Activated naive CD8-positive, alpha-beta T cell treated with anti-CD3 and anti-CD28 coated beads, Interleukin-2, amount 10 ng/mL, durations not matched to agents 7 days and 5 days (primary cell): Measurements from ENCODE around the gene LRP6. TPM values are rescaled to one million over a fixed set of nuclear protein-coding genes. Genes with fewer than 3 reads are reported as not detected.

ENCODE experiments used
- ATAC-seq: fragments of 150-1000 bp; cut with Tn5 transposase; one replicate; pipeline ENCODE4 v1.10.0; 2021; ENCODE audit warnings: low read depth, moderate library complexity
- POLR2A ChIA-PET: fragments of 350-600 bp; sonication (Branson Sonifier 250); formaldehyde crosslinking; loops from one replicate; lab custom pipeline; 2021; ENCODE audit warnings: antibody characterized with exemption; lab: Charles Lee
- DNase-seq: peaks from one replicate; pipeline ENCODE4 v3.0.0; 2021
- H3K27ac Mint-ChIP-seq: one replicate; pipeline ENCODE4 v1.8.0; 2022; ENCODE audit warnings: mild to moderate bottlenecking, mixed read lengths
- H3K27me3 Mint-ChIP-seq: one replicate; pipeline ENCODE4 v1.8.0; 2022; ENCODE audit warnings: mild to moderate bottlenecking, moderate library complexity, mixed read lengths
- H3K36me3 Mint-ChIP-seq: one replicate; pipeline ENCODE4 v1.8.0; 2021; ENCODE audit warnings: mild to moderate bottlenecking, mixed read lengths
- H3K4me1 Mint-ChIP-seq: one replicate; pipeline ENCODE4 v1.8.0; 2021; ENCODE audit warnings: mixed read lengths
- H3K4me3 Mint-ChIP-seq: one replicate; pipeline ENCODE4 v1.8.0; 2022; ENCODE audit warnings: mild to moderate bottlenecking, moderate library complexity, mixed read lengths
- H3K9me3 Mint-ChIP-seq: one replicate; pipeline ENCODE4 v1.8.0; 2021; ENCODE audit warnings: mixed read lengths
- total RNA-seq, 2 experiments: library from RNA; stranded (reverse); gene quantifications; one replicate each; pipeline ENCODE4 v1.2.3, GENCODE V29; 2021

Gene LRP6
- total RNA-seq, 2 experiments from 2014 or later = 0.48 to 1.1 TPM

DNA sequence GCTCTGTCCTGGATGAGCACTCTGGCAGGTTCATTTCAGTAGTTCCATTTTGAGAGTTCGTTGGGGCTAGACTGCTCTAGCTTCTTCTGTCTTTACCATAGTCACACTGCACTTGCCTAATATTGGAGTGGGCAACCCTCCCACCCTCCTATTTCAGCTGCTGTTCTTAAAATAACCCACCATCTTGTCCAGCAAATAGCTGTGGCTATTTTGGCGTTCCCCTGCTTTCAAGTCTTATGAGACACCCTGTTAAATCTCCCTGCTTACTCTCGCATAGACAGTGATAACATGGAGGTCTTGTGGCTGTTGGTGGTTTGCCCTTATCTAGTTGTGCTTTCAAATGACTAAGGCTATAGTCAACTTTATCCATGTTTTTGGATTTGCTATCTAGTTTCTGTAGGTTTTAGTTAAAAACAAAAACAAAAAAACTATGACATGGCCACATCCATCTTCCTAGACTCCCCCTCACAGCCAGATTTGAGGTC, 65.5 kb downstream of the LRP6 start:
- ATAC-seq (no peak), DNase-seq (no peak)
- Mint-ChIP-seq H3K4me1 (no peaks in the 10 kb centered on the region), H3K4me3 (no peak overlapping the region), H3K36me3 (peaks cover 5% of the 10 kb centered on the region), H3K27ac (no peak overlapping the region), H3K27me3 (peaks cover 59% of the 10 kb centered on the region), H3K9me3 (peaks cover 13% of the 10 kb centered on the region)
- POLR2A ChIA-PET = no interaction called here

DNA sequence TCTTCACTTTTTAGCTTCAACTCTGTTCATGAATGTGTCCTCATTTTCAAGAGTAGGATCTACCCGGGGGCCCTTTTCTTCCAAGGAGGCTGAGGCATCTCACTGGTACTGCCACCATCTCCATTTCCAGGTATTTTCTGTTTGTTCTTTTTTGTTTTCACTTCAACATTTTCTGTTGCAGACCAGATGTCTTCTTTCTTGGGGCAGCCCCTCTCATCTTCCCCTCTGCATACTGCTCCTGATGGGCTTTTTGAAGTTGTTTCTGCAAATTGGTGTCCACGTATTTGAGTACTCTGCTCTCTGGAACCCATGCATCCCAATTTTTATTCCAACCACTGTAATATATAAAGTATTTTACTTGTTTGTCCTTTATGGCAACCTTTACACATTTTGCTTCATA, 66.5 kb downstream of the LRP6 start:
- Mint-ChIP-seq H3K27me3 (peaks cover 63% of the 10 kb centered on the region), H3K27ac (no peak overlapping the region), H3K9me3 (peaks cover 14% of the 10 kb centered on the region), H3K4me3 (no peak overlapping the region), H3K36me3 (peaks cover 5% of the 10 kb centered on the region), H3K4me1 (no peaks in the 10 kb centered on the region)
- POLR2A ChIA-PET = no interaction called here
- ATAC-seq (no peak), DNase-seq (no peak)

GRCh38 chr12:12198124-12198523, 68.7 kb downstream of the LRP6 start:
- no peak overlapping the region for H3K4me3 Mint-ChIP-seq
- peaks cover 14% of the 10 kb centered on the region for H3K9me3 Mint-ChIP-seq
- ATAC-seq (no peak), DNase-seq (no peak)
- no peak overlapping the region for H3K27ac Mint-ChIP-seq
- POLR2A ChIA-PET = no interaction called here
- H3K36me3 Mint-ChIP-seq = peaks cover 5% of the 10 kb centered on the region
- H3K27me3 Mint-ChIP-seq = peaks cover 63% of the 10 kb centered on the region
- no peaks in the 10 kb centered on the region for H3K4me1 Mint-ChIP-seq

DNA sequence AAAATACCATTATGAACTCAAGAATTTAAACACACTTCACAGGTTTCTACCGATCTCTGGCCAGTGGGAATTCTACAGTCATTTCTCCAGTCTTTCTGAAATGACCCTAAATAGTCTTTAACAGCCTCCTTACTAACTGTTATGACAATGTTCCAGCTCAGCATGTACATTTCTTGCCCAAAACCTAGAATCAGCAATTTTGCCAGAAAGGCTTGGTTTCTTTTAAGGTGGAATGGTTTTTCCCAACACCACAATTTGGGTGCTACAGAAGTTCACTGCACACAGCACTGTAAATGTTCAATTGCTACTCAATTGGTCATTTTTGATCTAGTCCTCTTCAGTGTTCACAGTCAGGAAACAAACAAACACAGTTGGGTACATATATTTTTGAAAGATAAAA, 69.7 kb downstream of the LRP6 start:
- POLR2A ChIA-PET = no interaction called here
- Mint-ChIP-seq H3K27ac (no peak overlapping the region), H3K27me3 (peaks cover 65% of the 10 kb centered on the region), H3K4me1 (no peaks in the 10 kb centered on the region), H3K9me3 (peaks cover 14% of the 10 kb centered on the region), H3K4me3 (no peak overlapping the region), H3K36me3 (peaks cover 5% of the 10 kb centered on the region)
- no peak for ATAC-seq
- no peak for DNase-seq

DNA sequence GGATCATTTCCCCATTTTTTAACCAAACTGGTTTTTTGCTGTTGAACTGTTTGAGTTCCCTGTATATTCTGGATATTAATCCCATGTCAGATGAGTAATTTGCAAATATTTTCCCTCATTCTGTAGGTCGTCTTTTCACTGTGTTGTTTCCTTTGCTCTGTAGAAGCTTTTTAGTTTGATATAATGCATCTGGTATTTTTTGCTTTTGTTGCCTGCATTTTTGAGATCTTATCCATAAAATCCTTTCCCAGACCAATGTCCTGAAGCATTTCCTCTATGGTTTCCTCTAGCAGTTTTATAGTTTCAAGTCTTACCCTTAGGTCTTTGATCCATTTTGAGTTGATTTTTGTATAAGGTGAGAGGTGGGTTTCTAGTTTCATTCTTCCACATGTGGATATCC, 71.3 kb downstream of the LRP6 start:
- no peak overlapping the region for H3K4me3 Mint-ChIP-seq
- POLR2A ChIA-PET = no interaction called here
- ATAC-seq (no peak), DNase-seq (no peak)
- H3K36me3 Mint-ChIP-seq = peaks cover 4% of the 10 kb centered on the region
- H3K9me3 Mint-ChIP-seq = peaks cover 14% of the 10 kb centered on the region
- H3K27ac Mint-ChIP-seq = no peak overlapping the region
- H3K4me1 Mint-ChIP-seq = no peaks in the 10 kb centered on the region
- peaks cover 62% of the 10 kb centered on the region for H3K27me3 Mint-ChIP-seq

- peaks cover 4% of the 10 kb centered on the region for H3K36me3 Mint-ChIP-seq
- H3K4me1 Mint-ChIP-seq = no peaks in the 10 kb centered on the region
- no peak overlapping the region for H3K4me3 Mint-ChIP-seq
- DNase-seq = no peak
- no peak for ATAC-seq
- POLR2A ChIA-PET = no interaction called here
- no peak overlapping the region for H3K27ac Mint-ChIP-seq
- peaks cover 14% of the 10 kb centered on the region for H3K9me3 Mint-ChIP-seq
- peaks cover 62% of the 10 kb centered on the region for H3K27me3 Mint-ChIP-seq
These were observed 71.8 kb downstream of the LRP6 start for GRCh38 chr12:12195081-12195480.

DNA sequence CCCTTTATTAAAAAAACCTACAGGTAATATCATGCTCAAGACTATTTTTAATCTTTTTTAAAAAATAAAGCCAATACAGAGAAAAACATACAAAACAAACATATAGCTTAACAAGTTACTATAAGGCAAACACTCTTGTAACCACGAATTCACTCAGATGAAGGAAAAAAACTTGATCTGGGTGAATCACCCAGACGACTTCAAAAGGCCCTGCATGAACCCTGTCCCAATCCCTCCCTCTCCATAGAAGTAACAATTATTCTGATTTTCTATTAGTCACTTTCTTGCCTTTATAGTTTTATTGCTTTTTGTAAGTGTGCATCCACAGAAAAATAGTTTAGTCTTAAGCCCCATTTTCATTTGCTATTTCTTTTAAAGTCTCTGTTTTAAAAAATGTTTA, 72.6 kb downstream of the LRP6 start:
- peaks cover 4% of the 10 kb centered on the region for H3K36me3 Mint-ChIP-seq
- DNase-seq (no peak), ATAC-seq (no peak)
- POLR2A ChIA-PET = no interaction called here
- H3K27ac Mint-ChIP-seq = no peak overlapping the region
- no peak overlapping the region for H3K4me3 Mint-ChIP-seq
- no peaks in the 10 kb centered on the region for H3K4me1 Mint-ChIP-seq
- peaks cover 14% of the 10 kb centered on the region for H3K9me3 Mint-ChIP-seq
- H3K27me3 Mint-ChIP-seq = peaks cover 65% of the 10 kb centered on the region

- peaks cover 71% of the 10 kb centered on the region for H3K27me3 Mint-ChIP-seq
- H3K36me3 Mint-ChIP-seq = no peaks in the 10 kb centered on the region
- no peak overlapping the region for H3K27ac Mint-ChIP-seq
- POLR2A ChIA-PET = no interaction called here
- DNase-seq (no peak), ATAC-seq (no peak)
- no peaks in the 10 kb centered on the region for H3K4me1 Mint-ChIP-seq
- no peak overlapping the region for H3K4me3 Mint-ChIP-seq
- no peaks in the 10 kb centered on the region for H3K9me3 Mint-ChIP-seq
These were observed 75.8 kb downstream of the LRP6 start for GRCh38 chr12:12191008-12191407.

DNA sequence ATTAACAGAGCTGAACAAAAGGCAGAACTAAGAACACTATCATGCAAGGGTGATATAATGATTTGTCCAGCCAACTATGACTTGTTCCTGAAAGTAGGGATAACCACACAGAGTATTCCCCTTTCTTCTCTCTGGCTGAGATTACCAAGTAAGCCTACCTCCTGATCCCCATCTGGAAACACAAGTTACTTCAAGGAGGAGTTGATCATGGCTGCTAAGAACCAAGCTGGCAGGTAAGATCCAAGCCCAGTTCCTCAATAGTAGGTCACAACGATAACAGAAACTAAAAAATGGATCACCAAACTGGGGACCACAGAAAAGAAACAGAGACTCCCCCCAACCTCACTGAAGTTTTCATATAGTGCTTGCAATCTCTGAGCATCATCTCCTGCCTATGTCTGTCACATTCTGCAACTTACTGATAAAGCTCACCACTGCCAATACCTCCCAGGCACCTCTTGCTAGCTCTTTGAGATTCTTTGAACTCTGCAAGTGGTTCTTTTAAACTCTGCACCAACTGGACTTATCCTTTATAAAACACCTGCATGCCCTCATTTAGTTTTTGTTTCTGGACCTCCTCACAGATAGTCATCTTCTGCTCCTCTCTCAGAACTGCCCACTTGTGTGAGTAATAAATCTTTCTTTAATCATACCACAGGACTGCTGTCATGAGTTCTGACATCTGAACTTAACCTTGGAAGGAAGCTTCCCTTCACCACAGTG, 76.6 kb downstream of the LRP6 start:
- Mint-ChIP-seq H3K4me3 (no peak overlapping the region), H3K27ac (no peak overlapping the region), H3K27me3 (peaks cover 70% of the 10 kb centered on the region), H3K36me3 (no peaks in the 10 kb centered on the region), H3K4me1 (no peaks in the 10 kb centered on the region), H3K9me3 (no peaks in the 10 kb centered on the region)
- ATAC-seq (no peak), DNase-seq (no peak)
- POLR2A ChIA-PET = interaction anchor here (0.5 kb wide), 1 partner anchor 79 kb away, joined by 4 read pairs; no protein-coding TSS in a partner anchor

DNA sequence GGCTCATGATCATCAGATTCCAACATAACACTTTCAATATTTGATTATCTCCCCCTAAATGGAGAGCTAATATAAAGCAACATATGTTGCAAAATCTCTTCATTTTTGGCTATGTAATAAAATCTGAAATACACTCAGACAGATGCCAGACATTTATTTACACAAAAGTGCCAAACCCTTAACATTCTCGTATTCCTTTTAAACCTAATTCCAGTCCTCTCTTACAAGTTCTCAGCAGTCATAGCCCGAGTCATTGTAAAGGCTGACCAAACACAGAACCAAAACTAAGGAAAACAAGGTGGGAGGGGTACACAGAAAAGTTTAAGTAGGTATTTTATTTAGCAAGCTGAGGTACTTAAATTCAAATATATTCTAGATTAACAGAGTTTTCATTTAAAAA, 81.4 kb downstream of the LRP6 start:
- no peak for DNase-seq
- no peak overlapping the region for H3K4me3 Mint-ChIP-seq
- POLR2A ChIA-PET = no interaction called here
- H3K27me3 Mint-ChIP-seq = peaks cover 69% of the 10 kb centered on the region
- H3K4me1 Mint-ChIP-seq = no peaks in the 10 kb centered on the region
- no peaks in the 10 kb centered on the region for H3K9me3 Mint-ChIP-seq
- ATAC-seq = no peak
- no peak overlapping the region for H3K27ac Mint-ChIP-seq
- no peaks in the 10 kb centered on the region for H3K36me3 Mint-ChIP-seq

DNA sequence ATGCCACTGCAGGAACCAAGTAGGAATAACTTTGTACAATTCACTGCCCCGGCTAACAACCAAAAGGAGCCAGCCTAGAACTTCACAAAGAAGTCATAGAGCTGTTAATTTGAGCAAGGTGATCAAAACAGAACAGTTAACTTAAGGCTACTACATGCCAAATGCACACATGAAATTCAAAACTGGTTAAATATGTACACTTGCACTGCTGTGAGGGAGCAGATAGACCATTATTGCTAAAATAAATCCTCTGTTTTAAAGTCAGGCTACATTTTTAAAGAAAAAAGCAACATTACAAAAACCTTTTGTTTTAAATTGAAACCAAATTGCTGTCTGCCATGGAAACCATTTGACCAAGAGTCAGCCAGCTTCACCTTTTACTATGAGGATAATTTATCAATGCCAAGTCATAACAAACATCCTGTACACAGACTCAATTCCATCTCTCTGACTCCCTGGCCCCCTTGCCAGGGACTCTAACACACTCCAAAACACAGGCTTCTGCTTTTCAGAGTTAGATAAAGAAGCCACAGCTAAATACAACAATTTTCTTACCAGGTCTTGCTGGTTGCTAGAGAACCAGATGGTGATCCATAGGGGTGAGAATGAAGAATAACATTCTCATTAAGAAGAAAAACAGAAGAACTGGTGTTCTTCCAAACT, 84.0 kb downstream of the LRP6 start:
- no peak overlapping the region for H3K27ac Mint-ChIP-seq
- POLR2A ChIA-PET = no interaction called here
- no peaks in the 10 kb centered on the region for H3K4me1 Mint-ChIP-seq
- DNase-seq (no peak), ATAC-seq (no peak)
- H3K27me3 Mint-ChIP-seq = peaks cover 68% of the 10 kb centered on the region
- peaks cover 2% of the 10 kb centered on the region for H3K36me3 Mint-ChIP-seq
- no peak overlapping the region for H3K4me3 Mint-ChIP-seq
- no peaks in the 10 kb centered on the region for H3K9me3 Mint-ChIP-seq

- peaks cover 2% of the 10 kb centered on the region for H3K36me3 Mint-ChIP-seq
- H3K4me1 Mint-ChIP-seq = no peaks in the 10 kb centered on the region
- DNase-seq (no peak), ATAC-seq (no peak)
- POLR2A ChIA-PET = no interaction called here
- H3K27ac Mint-ChIP-seq = no peak overlapping the region
- H3K4me3 Mint-ChIP-seq = no peak overlapping the region
- peaks cover 70% of the 10 kb centered on the region for H3K27me3 Mint-ChIP-seq
- H3K9me3 Mint-ChIP-seq = no peaks in the 10 kb centered on the region
These were observed 85.3 kb downstream of the LRP6 start for GRCh38 chr12:12181511-12181910.

DNA sequence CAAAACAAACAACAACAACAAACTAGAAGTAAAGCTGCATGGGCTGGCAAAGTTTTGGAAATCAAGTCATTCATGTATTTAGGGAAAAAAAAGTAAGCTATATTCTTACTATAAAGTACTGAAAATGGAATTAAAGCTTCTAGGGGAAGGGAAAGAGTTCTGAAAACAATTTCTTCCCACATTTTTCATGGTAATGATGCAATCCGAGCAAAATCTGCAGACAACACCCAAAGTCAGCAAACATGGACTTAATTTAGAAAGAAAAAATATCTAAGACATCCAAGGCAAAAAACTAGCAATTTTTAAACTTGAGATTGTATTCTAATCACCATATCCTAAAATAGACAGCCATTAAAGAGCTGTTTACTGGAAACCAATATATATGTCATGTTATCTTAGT, 86.3 kb downstream of the LRP6 start:
- Mint-ChIP-seq H3K27me3 (peaks cover 74% of the 10 kb centered on the region), H3K27ac (no peak overlapping the region), H3K4me1 (no peaks in the 10 kb centered on the region), H3K4me3 (no peak overlapping the region), H3K36me3 (peaks cover 2% of the 10 kb centered on the region), H3K9me3 (no peaks in the 10 kb centered on the region)
- POLR2A ChIA-PET = no interaction called here
- ATAC-seq = no peak
- no peak for DNase-seq

- H3K27ac Mint-ChIP-seq = no peak overlapping the region
- POLR2A ChIA-PET = interaction anchor here (0.7 kb wide), 1 partner anchor 22 kb away, joined by 3 read pairs; no protein-coding TSS in a partner anchor
- H3K4me3 Mint-ChIP-seq = no peak overlapping the region
- no peak for DNase-seq
- H3K4me1 Mint-ChIP-seq = no peaks in the 10 kb centered on the region
- ATAC-seq = no peak
- H3K9me3 Mint-ChIP-seq = no peaks in the 10 kb centered on the region
- peaks cover 2% of the 10 kb centered on the region for H3K36me3 Mint-ChIP-seq
- peaks cover 71% of the 10 kb centered on the region for H3K27me3 Mint-ChIP-seq
These were observed 86.7 kb downstream of the LRP6 start for GRCh38 chr12:12180136-12180535.
